NCI-H2196 treated with DMSO at 0.1 percent for 48 hours (cell line): ENCODE results near the gene CEP68.

Source experiments
- DNase-seq: peaks from one replicate; lab custom pipeline; 2025; ENCODE audit not compliant: unreplicated experiment; lab: John Stamatoyannopoulos, UW

The CEP68 gene

DNA sequence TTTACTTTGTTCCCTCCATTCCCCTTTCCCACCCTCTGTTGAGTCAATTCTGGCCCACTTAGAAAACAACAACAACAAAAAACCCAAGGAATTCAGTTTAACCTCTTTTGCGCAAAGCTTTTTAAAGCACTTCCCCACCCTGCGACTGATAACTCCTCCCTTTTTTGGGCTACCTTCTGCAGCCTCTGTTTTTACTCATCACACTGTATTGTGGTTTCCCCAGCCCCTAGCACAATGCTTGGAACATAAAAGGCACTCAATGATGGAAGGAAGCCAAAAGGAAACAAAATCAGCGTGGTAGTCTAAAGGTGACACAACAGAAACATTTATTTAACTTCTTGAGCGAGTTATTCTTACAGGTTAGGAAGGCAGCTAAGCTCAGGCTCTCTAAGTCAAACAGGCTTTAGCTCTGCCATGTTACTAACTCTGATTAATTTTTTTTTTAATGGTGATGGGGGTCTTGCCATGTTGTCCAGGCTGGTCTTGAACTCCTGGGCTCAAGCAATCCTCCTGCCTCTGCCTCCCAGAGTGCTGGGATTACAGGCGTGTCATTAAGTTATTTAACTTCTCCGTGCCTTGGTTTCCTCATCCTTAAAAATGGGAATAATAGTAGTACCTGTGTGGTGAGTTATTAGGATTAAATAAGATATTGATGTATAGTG, 1.3 kb downstream of the CEP68 start:
- no peak for DNase-seq

DNA sequence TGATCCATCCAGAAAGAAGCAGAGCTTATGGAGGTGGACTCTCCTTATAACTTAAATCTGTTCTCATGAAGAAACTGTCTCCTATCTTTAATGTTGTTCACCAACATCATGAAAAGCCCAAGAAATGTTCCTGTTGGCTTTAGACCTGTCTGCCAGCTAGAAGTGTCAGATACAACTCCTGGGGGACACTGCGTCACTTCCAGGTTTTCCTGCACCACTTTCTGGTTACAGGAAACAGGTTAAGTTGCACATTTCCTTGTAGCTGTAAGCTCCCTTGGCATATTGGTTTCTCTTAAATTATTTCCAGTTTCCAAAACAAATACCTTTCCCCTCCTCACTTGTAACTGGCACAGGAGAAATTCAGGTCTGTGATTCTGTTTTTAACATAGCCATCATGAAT, 2.9 kb downstream of the CEP68 start:
- no peak for DNase-seq

DNA sequence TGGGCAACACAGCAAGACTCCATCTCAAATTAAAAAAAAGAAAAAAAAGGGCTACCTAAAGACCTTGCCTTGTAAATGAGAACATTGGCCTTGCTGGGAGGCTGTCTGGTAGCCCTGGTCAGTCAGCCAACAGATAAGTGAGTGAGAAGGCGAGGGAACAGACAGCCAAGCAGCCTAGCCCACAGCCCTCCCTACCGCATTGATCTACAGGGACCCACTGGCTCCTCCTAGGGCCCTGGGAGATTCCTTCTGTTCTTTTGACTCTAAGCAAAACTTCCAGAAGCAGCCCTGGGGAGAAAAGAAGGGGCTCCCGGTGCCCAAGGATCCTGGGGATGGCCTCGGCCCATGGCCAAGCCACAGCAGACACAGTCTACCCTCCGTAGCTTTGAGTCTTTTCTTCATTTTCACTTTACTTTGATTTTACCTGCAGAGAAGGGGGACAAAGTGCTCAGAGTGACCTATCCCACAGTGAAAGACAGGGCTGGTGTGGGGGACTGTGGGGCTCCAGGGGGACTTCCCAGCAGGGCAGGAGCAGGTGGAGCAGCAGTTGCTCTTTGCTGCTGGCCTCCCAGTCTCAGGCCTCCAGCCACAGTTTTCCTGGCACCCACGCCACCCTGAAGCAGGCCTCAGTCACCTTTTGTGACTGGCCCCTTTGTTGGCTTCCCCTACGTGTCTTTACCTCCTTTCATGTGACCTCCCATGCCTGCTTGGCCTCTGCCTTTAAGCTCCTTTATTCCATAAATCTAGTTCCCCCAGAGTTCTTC, 5.1 kb downstream of the CEP68 start:
- no peak for DNase-seq

DNA sequence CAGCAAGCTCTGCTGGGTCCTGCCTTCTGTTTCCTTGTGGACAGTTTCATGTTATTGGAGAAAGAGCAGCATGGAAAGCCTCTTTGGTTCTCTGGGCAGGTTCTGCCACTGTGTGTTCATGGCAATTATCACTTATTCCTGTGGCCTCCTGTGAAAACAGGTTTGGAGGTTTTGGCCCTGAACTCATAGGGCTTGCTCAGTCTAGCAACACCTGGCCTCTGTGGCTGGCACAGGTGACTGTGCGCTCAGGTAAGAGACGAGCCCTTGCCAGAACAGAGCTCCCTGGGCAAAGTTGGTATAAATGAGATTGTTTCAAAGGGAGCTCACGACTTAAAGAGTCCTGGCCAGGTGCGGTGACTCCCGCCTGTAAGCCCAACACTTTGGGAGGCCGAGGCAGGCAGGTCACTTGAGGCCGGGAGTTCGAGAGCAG, 5.7 kb downstream of the CEP68 start:
- DNase-seq = no peak

DNA sequence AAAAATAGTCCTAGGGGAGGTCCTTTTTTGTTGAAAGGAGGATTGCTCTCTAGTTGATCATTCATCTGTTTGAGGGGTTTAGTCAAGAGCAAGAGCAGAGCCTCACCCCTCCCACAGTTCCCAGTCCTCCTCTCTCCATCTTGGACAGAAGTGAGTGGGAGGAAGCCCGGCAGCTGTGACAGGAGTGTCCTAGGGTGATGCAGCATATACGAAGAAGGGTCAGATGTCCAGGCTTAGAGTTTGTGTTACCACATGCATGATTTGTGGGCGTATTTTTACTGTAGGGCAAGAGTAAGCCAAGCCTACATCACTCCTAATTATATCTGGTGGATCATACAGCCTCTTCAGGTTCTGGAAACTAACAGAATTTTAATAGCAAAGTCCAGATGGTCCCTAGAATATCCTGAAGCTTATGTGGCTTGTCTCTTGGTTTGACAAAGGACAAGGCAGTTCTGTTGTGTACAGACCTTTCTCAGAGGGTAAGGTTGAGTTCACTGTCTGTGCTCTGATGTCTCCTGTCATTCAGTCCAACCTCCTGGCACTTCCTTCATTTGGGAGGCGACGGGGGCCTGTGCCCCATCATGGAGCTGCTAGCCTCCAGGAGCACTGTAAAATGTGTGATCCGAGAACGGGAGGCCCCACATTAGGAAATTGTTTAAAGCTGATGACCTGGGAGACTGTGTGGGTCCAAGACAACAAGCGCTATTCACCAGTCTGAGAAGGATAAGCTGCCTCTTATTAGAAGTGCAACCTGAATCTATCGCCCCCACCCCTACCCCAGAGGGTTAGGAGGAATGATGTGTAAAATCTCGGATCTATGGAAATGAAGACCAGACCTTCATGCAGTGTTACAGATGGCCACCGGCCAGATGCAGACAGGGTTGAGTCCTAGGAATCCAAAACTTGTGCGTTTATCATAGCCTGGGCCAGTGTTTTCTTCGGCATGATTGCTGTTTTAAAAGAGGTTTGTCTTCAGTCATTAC, 6.9 kb downstream of the CEP68 start:
- DNase-seq = no peak

DNA sequence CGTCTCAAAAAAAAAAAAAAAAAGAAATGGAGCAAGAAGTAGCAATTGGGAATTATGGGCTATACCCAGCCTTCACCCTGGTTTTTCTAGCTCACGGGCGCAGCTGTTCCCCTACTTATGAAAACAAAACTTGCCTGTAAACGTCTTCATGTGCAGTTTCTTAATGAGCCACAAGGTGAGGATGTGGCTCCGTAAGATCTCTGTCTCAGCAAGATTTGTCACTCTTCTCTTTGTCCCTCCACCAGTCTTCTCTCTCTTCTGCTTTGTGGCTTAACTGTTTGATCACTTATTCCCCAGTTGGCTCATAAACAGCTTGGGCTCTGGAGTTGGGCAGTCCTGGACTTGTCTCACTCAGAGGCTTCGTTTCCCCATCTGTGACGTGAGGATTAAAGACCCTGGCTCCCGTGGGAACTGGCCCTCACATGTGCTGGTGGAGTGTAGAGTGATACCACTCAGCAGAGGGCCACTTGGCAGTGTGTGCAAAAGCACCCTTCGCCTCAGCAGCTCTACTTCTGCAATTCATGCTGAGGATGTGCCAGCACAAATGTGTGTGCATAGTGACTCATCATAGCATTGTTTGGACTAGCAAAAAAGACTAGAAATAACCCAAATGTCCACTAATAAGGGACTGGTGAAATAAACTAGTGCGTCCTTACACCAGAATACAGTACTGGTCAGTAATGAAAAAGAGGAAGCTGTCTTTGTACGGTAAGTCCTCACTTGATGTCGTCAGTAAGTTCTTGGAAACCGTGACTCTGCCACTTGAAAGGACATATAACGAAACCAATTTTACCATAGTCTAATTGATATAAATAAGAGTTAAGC, 8.7 kb downstream of the CEP68 start:
- peak; percentile 48 for DNase-seq

DNA sequence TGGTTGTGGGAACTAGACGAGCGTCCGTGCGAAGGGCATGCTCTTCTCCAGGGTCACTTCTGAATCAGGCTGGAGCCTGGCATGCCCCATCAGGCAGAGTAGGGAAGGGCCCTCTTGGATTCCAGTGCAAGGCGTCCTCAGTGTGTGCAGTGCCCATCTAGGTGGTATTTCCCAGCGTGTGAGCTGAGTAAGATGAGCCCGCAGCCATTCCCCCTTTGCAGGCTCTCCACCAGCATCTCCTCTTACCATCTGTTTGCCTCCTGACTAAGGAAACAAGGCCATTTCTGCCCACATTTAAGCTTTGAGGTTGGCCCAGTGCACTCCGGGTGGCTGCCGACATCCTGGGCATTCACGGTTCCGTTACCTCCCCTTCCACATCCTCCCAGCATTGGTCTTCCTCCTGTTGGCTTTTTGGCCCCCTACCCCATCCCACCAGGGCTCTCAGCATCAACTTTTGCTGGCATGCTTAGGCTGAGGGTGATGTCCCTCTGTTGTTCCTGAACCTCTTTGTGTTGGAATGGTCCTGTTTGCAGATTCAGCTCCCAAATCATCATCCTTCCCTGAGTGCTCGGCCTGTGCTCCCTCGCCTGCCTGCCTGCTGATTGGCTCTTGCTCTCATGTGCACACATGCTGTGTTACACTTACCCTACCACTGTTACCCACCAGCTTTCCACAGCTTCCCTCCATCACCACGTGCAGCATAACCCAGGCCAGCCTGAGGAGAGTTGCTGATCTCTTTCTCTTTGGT, 11.8 kb downstream of the CEP68 start:
- DNase-seq = no peak

DNA sequence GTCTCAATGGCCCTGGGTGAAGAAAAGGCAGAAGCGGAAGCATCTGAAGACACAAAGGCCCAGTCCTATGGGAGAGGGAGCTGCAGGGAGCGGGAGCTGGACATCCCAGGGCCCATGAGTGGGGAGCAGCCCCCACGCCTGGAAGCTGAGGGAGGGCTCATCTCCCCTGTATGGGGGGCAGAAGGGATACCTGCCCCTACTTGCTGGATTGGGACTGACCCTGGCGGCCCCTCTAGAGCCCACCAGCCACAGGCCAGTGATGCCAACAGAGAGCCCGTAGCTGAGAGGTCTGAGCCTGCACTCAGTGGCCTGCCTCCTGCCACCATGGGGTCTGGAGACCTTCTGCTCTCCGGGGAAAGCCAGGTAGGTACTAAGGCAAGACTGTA, 13.2 kb downstream of the CEP68 start:
- DNase-seq = no peak

DNA sequence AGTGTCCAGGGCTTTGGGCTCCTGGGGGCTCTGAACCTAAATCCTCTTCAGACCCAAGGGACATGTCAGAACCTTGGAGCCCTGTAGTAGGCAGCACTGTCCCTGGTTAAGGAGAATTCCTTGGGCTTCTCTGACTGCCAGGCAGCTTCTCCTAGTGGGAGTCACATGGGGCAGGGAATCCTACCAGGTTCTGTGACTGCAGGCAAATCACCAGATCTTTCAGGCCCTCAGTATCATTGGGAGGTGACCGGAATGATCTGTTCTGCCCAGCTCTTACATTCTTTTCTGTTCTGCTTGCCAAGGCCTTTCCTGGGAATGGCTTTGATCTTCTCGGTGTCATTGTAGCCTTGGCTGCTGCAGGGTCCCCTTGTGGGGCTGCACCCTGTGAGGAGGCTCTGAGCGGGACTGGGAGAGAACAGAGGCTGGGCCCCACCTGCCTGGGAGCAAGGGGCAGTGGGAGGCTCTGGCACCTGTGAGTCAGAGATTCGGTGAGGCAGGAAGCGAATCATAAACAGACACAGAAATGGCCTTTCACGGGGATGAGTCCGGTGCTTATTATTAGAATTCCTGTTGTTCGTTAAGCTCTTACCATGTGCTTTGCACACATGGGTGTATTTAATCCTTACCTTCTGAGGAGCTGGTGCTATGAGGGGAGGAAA, 14.1 kb downstream of the CEP68 start:
- DNase-seq = no peak

DNA sequence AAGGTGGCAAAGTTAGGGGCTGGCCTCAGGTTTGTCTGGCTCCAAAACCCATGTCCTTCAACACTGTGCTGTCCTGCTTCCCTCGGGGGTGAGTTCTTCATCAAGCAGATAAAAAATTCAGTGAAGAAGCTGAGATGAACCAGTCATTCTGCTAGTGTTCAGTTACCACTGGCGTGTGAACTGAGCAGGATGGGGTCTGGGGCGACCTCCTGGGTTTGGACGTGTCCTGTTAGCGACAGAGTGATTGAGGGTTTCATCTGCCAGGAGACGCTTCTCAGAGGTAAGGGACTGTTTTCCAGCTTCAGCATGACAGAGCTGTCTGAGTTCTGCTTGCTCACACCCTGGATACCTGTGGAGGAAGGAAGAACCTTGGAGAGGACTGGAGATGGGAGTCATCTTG, 14.6 kb downstream of the CEP68 start:
- no peak for DNase-seq

DNA sequence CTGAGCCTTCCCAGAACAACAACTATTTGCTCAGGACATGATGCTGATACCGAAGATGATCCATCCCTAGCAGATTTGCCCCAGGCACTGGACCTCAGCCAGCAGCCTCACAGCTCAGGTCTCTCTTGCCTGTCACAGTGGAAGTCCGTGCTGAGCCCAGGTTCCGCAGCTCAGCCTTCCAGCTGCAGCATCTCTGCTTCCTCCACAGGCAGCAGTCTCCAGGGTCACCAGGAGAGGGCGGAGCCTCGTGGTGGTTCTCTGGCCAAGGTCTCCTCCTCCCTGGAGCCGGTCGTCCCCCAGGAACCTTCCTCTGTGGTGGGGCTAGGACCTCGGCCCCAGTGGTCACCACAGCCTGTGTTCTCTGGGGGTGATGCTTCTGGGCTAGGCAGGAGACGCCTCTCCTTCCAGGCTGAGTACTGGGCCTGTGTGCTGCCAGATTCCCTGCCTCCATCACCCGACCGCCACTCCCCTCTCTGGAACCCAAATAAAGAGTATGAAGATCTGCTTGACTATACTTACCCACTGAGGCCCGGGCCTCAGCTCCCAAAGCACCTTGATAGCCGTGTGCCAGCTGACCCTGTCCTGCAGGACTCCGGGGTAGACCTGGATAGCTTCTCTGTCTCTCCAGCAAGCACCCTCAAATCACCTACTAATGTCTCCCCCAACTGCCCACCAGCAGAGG, 15.4 kb downstream of the CEP68 start:
- no peak for DNase-seq

DNA sequence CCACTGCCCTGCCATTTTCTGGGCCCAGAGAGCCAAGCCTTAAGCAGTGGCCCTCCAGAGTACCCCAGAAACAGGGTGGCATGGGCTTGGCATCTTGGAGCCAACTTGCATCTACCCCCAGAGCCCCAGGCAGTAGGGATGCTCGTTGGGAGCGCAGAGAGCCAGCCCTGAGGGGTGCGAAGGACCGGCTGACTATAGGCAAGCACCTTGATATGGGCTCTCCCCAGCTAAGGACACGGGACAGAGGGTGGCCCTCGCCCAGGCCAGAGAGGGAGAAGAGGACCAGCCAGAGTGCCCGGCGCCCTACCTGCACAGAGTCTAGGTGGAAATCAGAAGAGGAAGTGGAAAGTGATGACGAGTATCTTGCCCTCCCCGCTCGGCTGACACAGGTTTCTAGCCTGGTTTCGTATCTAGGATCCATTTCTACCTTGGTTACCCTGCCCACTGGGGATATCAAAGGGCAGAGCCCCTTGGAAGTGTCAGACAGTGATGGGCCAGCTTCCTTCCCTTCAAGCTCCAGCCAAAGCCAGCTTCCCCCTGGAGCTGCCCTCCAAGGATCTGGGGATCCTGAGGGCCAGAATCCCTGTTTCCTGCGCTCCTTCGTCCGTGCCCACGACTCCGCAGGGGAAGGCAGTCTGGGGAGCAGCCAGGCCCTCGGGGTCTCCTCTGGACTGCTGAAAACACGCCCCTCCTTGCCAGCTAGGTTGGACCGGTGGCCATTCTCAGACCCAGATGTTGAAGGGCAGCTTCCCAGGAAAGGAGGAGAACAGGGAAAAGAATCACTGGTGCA, 16.2 kb downstream of the CEP68 start:
- no peak for DNase-seq

DNA sequence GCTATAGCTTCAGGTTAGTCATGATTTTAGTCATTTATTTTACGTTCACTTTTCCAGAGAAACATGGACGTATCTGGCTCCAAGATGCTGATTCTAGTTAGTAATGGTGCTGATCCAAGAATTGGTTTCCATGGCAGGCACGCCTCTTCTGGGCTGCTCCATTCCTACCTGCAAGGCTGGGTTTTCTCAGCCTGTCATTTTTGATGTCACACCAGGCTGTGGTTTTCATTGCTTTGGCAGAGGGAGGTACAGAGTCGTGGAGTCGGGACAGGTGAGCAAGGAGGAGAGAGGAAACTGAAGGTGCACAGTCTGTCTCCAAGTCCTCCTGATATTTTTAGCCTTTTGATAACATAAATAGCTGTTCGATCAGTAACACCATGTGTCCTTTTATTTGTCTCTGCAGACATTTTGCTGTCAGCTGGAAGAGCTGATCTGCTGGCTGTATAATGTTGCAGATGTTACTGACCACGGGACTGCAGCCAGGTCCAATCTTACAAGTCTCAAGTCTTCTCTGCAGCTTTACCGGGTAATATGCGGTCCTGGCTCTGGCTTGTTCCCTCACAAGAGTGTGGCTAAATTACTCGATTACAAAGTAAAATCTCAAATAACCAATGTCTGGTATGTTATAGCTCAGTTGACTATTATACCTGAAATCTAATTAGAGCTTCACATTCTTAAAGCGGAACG, 17.8 kb downstream of the CEP68 start:
- DNase-seq = no peak

DNA sequence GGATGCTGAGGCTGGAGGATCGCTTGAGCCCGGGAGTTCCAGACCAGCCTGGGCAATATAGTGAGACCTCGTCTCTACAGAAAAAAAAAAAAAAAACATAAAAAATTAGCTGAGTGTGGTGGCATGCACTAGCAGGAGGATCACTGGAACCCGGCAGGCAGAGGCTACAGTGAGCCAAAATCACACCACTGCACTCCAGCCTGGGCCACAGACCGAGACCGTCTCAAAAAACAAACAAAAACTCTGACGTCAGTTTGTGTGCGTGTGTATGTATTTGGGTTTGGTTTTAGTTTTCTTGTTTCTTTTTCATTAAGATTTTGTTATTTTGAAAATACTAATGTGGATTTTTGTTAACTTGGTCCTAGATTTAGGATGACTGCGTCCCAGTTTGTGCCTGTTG, 19.0 kb downstream of the CEP68 start:
- no peak for DNase-seq

DNA sequence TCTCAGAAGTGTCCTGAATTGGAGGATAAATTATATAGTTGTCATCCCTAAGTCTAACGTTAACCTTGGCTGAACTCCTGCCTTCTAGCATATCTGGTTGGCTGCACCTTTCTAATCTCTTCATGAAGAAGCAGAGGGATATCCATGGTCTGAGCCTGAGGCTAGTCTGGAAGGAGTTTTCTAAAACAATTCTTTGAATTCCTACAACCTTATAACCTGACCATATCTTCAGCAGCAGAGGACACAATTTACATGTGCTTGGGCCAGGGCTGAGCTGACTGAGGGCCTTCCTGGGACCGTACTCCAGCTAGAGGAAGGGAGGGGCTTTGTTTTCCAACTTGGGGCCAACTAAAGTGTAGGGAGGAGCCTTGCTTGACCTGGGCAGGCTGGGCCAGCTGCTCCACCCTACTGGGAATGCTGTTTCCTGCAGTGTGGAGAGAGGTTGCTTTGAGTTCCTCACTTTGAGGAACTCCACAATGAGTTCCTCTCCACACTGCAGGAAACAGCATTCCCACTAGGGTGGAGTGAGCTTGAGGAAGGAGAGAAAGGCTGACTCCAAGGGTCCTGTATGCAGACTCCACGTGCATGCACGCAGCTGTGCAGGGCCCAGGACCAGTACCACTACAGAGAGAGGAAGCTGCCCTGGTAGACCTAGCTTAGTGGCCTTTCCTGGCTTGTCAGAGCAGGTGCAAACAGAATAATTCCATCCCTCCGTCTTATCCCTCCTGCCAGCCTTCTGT, 19.6 kb downstream of the CEP68 start:
- DNase-seq = no peak

DNA sequence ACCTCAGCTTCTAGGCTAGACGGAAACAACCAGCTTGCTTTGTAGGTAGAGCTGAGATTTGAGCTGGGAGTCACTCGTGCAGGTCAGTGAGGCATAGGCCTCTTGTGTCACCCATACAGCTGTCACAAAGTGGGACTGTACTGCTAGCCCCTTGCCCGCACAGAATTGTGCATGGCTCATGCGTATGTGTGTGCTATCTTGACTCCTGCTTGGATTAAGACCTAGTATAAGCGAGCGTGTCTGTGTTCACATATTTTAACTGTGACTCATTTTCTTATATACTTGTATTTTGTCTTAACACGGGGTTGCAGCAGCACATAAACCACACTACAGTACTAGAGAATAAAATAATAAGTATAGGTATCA, 20.1 kb downstream of the CEP68 start:
- no peak for DNase-seq

DNA sequence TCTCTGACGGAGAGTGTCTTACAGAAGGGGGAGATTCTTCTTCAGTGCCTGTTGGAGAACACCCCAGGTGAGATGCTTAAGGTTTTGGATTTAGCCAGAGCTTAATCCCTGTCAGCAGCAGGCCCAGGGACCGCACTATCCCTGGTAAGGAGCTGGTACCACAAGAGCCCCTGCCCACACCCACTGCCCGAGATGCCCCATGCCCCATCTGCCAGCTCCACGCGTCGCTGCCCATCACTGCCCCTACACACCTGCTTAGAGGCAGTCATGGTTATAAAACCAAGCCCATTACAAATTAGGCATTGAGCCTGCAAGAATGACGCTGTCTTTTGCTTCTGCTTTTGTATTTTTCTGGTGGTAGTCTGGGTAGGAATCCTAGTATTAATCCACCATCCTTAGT, 21.7 kb downstream of the CEP68 start:
- DNase-seq = no peak
